ENCODE results near the gene CD3D.

The CD3D gene

DNA sequence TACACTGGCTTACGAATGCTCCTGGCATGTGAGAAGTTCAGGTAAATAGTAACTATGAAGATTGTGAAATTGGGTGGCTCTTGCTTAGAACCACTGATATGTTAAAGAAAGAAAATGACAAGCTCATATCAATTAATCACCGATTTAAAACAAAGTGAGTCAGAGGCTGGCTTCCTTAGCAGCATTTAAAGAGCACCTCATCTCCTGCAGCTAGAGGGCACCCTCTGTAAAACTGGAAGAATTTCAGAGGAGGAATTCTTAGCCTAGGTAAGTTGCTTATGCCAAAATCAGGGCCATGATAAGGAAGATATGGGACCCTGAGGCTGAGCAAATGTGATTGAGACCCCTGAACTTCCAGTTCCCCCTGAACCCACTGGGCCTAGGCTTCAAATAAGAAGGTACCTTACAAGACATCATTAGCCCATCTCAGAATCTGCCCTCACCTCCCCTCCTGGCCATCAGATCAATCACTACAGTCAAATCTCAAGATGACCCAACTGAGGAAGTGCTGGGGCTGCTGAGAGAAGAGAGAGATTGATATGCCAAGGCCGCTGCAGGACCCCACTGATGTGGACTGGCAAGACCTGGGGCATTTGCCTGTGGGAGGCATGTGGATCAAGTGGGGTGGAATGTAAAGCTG is 46.6 kb downstream of the CD3D start:
- peak; percentile 70 for DNase-seq

DNA sequence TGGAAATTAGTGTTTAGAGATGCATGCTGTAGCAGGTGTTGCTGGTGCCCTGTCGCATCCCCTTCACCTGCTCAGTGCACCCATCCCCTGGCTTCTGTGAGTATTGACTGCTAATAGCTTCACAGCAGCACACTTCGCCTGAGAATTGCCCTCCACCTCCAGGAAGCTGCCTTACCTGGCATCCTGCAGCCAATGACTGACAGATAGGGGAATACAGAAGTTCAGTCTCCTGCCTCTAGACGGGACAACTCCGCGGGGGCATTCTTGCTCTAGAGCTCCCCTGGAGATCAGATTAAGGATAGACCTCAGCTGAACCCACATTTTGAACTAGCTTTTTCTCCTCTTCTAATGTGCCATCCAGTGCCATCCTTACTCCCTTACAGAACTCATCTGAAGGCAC is 47.3 kb downstream of the CD3D start:
- DNase-seq = no peak

DNA sequence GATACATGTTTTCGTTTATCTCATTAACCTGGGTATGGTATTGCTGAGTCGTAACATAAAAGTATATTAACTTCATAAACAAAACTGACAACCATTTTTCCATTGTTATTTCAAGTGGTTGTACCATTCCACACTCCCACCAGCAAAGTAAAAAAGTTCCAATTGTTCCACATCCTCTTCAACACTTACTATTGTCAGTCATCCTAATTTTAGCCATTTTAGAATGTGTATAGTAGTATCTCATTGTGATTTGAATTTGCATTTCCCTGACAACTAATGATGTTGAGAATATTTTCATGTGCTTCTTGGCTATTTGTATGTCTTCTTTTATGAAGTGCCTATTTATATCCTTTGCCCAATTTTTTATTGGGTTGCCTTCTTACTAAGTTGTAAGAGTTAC is 48.5 kb downstream of the CD3D start:
- no peak for DNase-seq

DNA sequence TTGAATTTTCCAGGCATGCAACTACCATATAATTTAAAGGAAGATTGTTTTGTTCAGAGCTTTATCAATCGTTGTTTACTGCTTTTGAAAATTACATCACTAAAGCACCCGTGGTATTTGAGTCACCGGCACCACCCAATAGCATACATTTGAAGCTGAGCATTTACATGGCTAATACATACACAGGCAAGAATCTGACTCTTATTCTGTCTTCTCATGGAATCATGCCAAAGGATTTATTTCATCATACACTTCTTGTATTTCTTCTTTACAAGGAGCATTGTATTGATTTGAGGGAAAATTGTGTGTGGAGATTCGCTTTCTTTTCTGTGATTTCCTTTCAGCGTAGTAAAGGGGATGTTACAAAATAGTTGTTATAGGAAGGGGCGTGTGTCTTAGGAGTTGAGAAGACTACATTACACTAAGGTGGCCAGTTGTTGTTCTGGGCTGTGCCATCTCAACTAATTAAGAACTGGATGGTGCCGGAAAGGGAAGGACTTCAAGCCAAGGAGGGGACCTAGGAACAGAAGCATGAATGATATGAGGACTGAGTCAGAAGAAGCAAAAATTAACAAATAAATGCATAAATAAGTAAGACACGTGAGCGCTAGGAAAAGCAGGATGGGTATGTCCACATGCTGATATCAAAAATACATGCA is 50.9 kb downstream of the CD3D start:
- DNase-seq = no peak

DNA sequence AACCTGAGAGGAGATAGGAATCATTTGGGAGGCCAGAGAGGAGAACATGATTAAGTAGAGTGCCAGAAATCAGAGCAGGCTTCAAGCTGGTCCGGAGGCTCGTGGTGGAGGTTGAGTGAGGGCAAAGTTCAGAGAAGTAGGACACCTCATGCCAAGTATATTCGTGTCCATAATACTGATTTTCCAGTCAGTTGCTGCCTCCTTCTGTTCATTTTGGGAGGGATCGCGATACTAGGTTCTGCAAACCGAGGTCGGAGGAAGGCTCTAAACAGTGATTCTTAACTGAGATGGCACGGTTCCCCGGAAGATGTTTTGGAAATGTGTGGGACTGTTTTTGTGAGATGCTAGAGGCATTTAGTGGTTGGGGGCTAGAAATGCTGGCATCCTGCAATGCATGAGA is 51.6 kb downstream of the CD3D start:
- peak; percentile 73 for DNase-seq

DNA sequence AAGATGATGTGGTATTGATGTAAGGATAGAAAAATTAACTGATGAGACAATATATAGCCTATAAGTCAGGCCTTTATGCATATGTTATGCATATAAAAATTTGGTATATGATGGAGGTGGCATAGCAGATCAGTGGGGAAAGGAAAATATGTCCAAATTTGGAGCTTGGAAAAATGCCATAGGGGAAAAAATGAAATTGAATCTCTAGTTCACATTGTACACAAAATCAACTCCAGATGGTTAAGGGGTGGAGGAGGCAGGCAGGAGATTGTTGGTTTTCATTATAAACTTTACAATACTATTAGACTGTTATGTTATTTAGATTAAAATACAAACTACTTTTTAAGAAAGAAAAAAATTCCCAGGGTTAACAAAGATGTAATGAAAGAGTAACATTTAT is 53.1 kb downstream of the CD3D start:
- DNase-seq = no peak

Measured in CD4-positive, alpha-beta T cell treated with Interleukin-21 for 1 hour (primary cell).